Activated CD4-positive, alpha-beta T cell treated with anti-CD3 and anti-CD28 coated beads, Interleukin-2, Interleukin-6, amounts not matched to agents 100 ng/mL and 50 ng/mL, durations not matched to agents 16 hours and 8 hours (primary cell): ENCODE results near the gene WFDC2.

ENCODE experiments used
- DNase-seq: peaks from one replicate; pipeline ENCODE4 v3.0.0-alpha.2; 2020

WFDC2 gene

GRCh38 chr20:45469336-45470261 is at the start of gene WFDC2:
Gene WFDC2, plus strand, starts transcription at chr20:45469753. Its CDS starts 29 bp downstream, at chr20:45469782.
- no peak for DNase-seq

GRCh38 chr20:45420125-45420524 is 49.4 kb upstream of the WFDC2 start:
- no peak for DNase-seq

GRCh38 chr20:45423700-45424099 is 45.9 kb upstream of the WFDC2 start:
- DNase-seq: no peak

- DNase-seq: no peak
Observed at GRCh38 chr20:45425561-45425960, 44.0 kb upstream of the WFDC2 start.

- no peak for DNase-seq
Observed at GRCh38 chr20:45426320-45427016, 43.1 kb upstream of the WFDC2 start.

- DNase-seq: no peak
Observed at GRCh38 chr20:45427236-45428149, 42.1 kb upstream of the WFDC2 start.

GRCh38 chr20:45429618-45430017 is 39.9 kb upstream of the WFDC2 start:
- no peak for DNase-seq

GRCh38 chr20:45432294-45432693 is 37.3 kb upstream of the WFDC2 start:
- peak; percentile 65 for DNase-seq

- DNase-seq: no peak
Observed at GRCh38 chr20:45433316-45433715, 36.2 kb upstream of the WFDC2 start.

- DNase-seq: no peak
Observed at GRCh38 chr20:45433976-45434375, 35.6 kb upstream of the WFDC2 start.

- peak; percentile 91 for DNase-seq
Observed at GRCh38 chr20:45436732-45437485, 32.6 kb upstream of the WFDC2 start.

- DNase-seq: no peak
Observed at GRCh38 chr20:45440424-45440823, 29.1 kb upstream of the WFDC2 start.

- DNase-seq: no peak
Observed at GRCh38 chr20:45440891-45441685, 28.5 kb upstream of the WFDC2 start.

GRCh38 chr20:45441746-45442145 is 27.8 kb upstream of the WFDC2 start:
- DNase-seq: no peak

GRCh38 chr20:45444050-45444449 is 25.5 kb upstream of the WFDC2 start:
- DNase-seq: peak; percentile 53

GRCh38 chr20:45445805-45446562 is 23.6 kb upstream of the WFDC2 start:
- peak; percentile 49 for DNase-seq

GRCh38 chr20:45448270-45448669 is 21.3 kb upstream of the WFDC2 start:
- DNase-seq: no peak

GRCh38 chr20:45449528-45449927 is 20.0 kb upstream of the WFDC2 start:
- no peak for DNase-seq

GRCh38 chr20:45450097-45450818 is 19.3 kb upstream of the WFDC2 start:
- peak; percentile 56 for DNase-seq

- no peak for DNase-seq
Observed at GRCh38 chr20:45452238-45452637, 17.3 kb upstream of the WFDC2 start.
